Ishikawa (cell line): ENCODE results near the gene TRAFD1.

Source experiments
- CEBPB ChIP-seq: IDR thresholded peaks from 2 replicates; pipeline ENCODE4 v1.6.1; 2012
- EGR1 ChIP-seq: IDR thresholded peaks from 2 replicates; pipeline ENCODE4 v1.6.1; 2012
- EP300 ChIP-seq: IDR thresholded peaks from 2 replicates; pipeline ENCODE4 v1.6.1; 2012; ENCODE audit warnings: borderline replicate concordance
- FOXM1 ChIP-seq: IDR thresholded peaks from 2 replicates; pipeline ENCODE4 v1.6.1; 2012; ENCODE audit warnings: low read depth, borderline replicate concordance
- MAX ChIP-seq: IDR thresholded peaks from 2 replicates; pipeline ENCODE4 v1.6.1; 2012
- RAD21 ChIP-seq: IDR thresholded peaks from 2 replicates; pipeline ENCODE4 v1.6.1; 2012; ENCODE audit warnings: low read depth
- REST ChIP-seq: IDR thresholded peaks from 2 replicates; pipeline ENCODE4 v1.6.1; 2012; ENCODE audit warnings: low read depth, mild to moderate bottlenecking
- TAF1 ChIP-seq: IDR thresholded peaks from 2 replicates; pipeline ENCODE4 v1.6.1; 2012; ENCODE audit warnings: low read depth, mild to moderate bottlenecking
- YY1 ChIP-seq: IDR thresholded peaks from 2 replicates; pipeline ENCODE4 v1.6.1; 2012; ENCODE audit warnings: low read depth

GRCh38 chr12:112091563-112091962, 33.8 kb upstream of the TRAFD1 start:
- TF ChIP-seq EP300 (no peak), RAD21 (no peak), TAF1 (no peak), YY1 (no peak), FOXM1 (no peak), MAX (no peak), REST (no peak), EGR1 (no peak), CEBPB (no peak)
